SK-N-MC (cell line): ENCODE results near the gene YBX1.

ENCODE experiments used
- DNase-seq: peaks from one replicate; pipeline ENCODE4 v3.0.0-alpha.2; 2011; ENCODE audit warnings: low read depth, low spot score
- H3K27ac ChIP-seq: fragments of 200-600 bp; sonication (generic); 2 replicates; pipeline ENCODE4 v1.5.1; 2016; ENCODE audit warnings: mixed run types
- H3K36me3 ChIP-seq: fragments of 200-600 bp; sonication (generic); 2 replicates; pipeline ENCODE4 v1.6.1; 2017; ENCODE audit warnings: antibody characterized with exemption, low read length, mixed read lengths; ENCODE audit not compliant: insufficient read depth
- H3K4me3 ChIP-seq: fragments of 200-600 bp; sonication (generic); 2 replicates; pipeline ENCODE4 v1.5.1; 2016
- H3K9ac ChIP-seq: fragments of 200-600 bp; sonication (generic); 2 replicates; pipeline ENCODE4 v1.8.0; 2017; ENCODE audit warnings: mixed run types, mixed read lengths; ENCODE audit not compliant: insufficient read length
- H3K9me3 ChIP-seq: fragments of 200-600 bp; sonication (generic); 2 replicates; pipeline ENCODE4 v1.6.1; 2017; ENCODE audit warnings: low read depth, mild to moderate bottlenecking, antibody characterized with exemption, low read length, moderate library complexity, mixed read lengths
- EZH2 ChIP-seq: fragments of 200-600 bp; sonication (generic); IDR thresholded peaks from one replicate; pipeline ENCODE4 v1.6.1; 2017; ENCODE audit warnings: antibody characterized with exemption
- FOXP2 ChIP-seq: optimal IDR thresholded peaks from 2 replicates; pipeline ENCODE3; 2011; ENCODE audit warnings: mild to moderate bottlenecking, moderate library complexity; ENCODE audit not compliant: insufficient read depth; ENCODE audit errors: extremely low read length, control extremely low read depth
- POLR2AphosphoS5 ChIP-seq: IDR thresholded peaks from 2 replicates; pipeline ENCODE4 v1.6.1; 2012; ENCODE audit warnings: mild to moderate bottlenecking, low read depth, low read length, borderline replicate concordance

The YBX1 gene

GRCh38 chr1:42730002-42730401, 47.8 kb downstream of the YBX1 start:
- TF ChIP-seq POLR2AphosphoS5 (no peak), EZH2 (no peak), FOXP2 (no peak)
- Histone ChIP-seq H3K27ac (no peak overlapping the region), H3K9ac (no peak overlapping the region), H3K4me3 (no peak overlapping the region), H3K9me3 (no peaks in the 10 kb centered on the region), H3K36me3 (no peaks in the 10 kb centered on the region)
- no peak for DNase-seq

GRCh38 chr1:42730988-42731387, 48.8 kb downstream of the YBX1 start:
- Histone ChIP-seq H3K4me3 (no peak overlapping the region), H3K9ac (no peak overlapping the region), H3K27ac (no peak overlapping the region), H3K9me3 (no peaks in the 10 kb centered on the region), H3K36me3 (no peaks in the 10 kb centered on the region)
- no peak for DNase-seq
- TF ChIP-seq FOXP2 (no peak), EZH2 (no peak), POLR2AphosphoS5 (no peak)

- no peak for DNase-seq
These were observed 49.4 kb downstream of the YBX1 start for GRCh38 chr1:42731585-42731984.

GRCh38 chr1:42732126-42732680, 50.0 kb downstream of the YBX1 start:
- Histone ChIP-seq H3K27ac (no peak overlapping the region), H3K36me3 (no peaks in the 10 kb centered on the region), H3K4me3 (no peak overlapping the region), H3K9ac (no peak overlapping the region), H3K9me3 (no peaks in the 10 kb centered on the region)
- TF ChIP-seq FOXP2 (no peak), EZH2 (no peak), POLR2AphosphoS5 (no peak)
- no peak for DNase-seq

More at GRCh38 chr1:42731585-42731984, 49.4 kb downstream of the YBX1 start:
- no peaks in the 10 kb centered on the region for H3K9me3 ChIP-seq
- H3K9ac ChIP-seq = no peak overlapping the region
- TF ChIP-seq FOXP2 (no peak), POLR2AphosphoS5 (no peak), EZH2 (no peak)
- no peak overlapping the region for H3K27ac ChIP-seq
- no peaks in the 10 kb centered on the region for H3K36me3 ChIP-seq
- no peak overlapping the region for H3K4me3 ChIP-seq

- no peak overlapping the region for H3K9ac ChIP-seq
- H3K4me3 ChIP-seq = no peak overlapping the region
- TF ChIP-seq POLR2AphosphoS5 (no peak), EZH2 (no peak), FOXP2 (no peak)
- no peaks in the 10 kb centered on the region for H3K9me3 ChIP-seq
- DNase-seq = no peak
- no peaks in the 10 kb centered on the region for H3K36me3 ChIP-seq
- H3K27ac ChIP-seq = no peak overlapping the region
These were observed 51.4 kb downstream of the YBX1 start for GRCh38 chr1:42733415-42734200.

GRCh38 chr1:42734201-42735035, 52.2 kb downstream of the YBX1 start:
- Histone ChIP-seq H3K4me3 (no peak overlapping the region), H3K36me3 (no peaks in the 10 kb centered on the region), H3K27ac (no peak overlapping the region), H3K9me3 (no peaks in the 10 kb centered on the region), H3K9ac (no peak overlapping the region)
- no peak for DNase-seq
- TF ChIP-seq FOXP2 (no peak), EZH2 (no peak), POLR2AphosphoS5 (no peak)

- H3K4me3 ChIP-seq = no peak overlapping the region
- no peak overlapping the region for H3K27ac ChIP-seq
- no peak for DNase-seq
- no peak overlapping the region for H3K9ac ChIP-seq
- TF ChIP-seq POLR2AphosphoS5 = no peak
- H3K36me3 ChIP-seq = no peaks in the 10 kb centered on the region
- H3K9me3 ChIP-seq = no peaks in the 10 kb centered on the region
These were observed 52.8 kb downstream of the YBX1 start for GRCh38 chr1:42735056-42735455.

- no peak for TF ChIP-seq EZH2
- TF ChIP-seq POLR2AphosphoS5 = no peak
- TF ChIP-seq FOXP2 = no peak
- Histone ChIP-seq H3K9me3 (no peaks in the 10 kb centered on the region), H3K36me3 (no peaks in the 10 kb centered on the region), H3K4me3 (no peak overlapping the region), H3K9ac (no peak overlapping the region), H3K27ac (no peak overlapping the region)
- DNase-seq = no peak
These were observed 53.4 kb downstream of the YBX1 start for GRCh38 chr1:42735477-42736105.
